H1 (cell line): ENCODE measurements around the gene CLUH. TPM values are rescaled to one million over a fixed set of nuclear protein-coding genes. Genes with fewer than 3 reads are reported as not detected.
A peak's percentile ranks its signal among the peaks of the same experiment; 100 is the strongest.

Experiments
- CTCF ChIA-PET: fragments of 300-600 bp; sonication (Branson Sonifier 250); formaldehyde crosslinking; loops from one replicate; lab custom pipeline; 2021; ENCODE audit not compliant: partially characterized antibody; lab: Charles Lee
- POLR2A ChIA-PET: fragments of 300-600 bp; sonication (Branson Sonifier 250); formaldehyde crosslinking; loops from one replicate; lab custom pipeline; 2021; ENCODE audit warnings: inconsistent platforms; ENCODE audit not compliant: partially characterized antibody; lab: Charles Lee
- DNase-seq, 2 experiments: peaks; one replicate each; pipeline versions ENCODE4 v3.0.0 to v3.0.0-alpha.2; 2010 to 2022; ENCODE audit warnings: low spot score in 2 of 2, low read depth in 1 of 2, mixed read lengths in 1 of 2
- FAIRE-seq: peaks from 2 replicates; lab custom pipeline; 2011; peaks lifted over from hg19 to GRCh38; lab: Jason Lieb, UNC
- H2AFZ ChIP-seq: 2 replicates; pipeline ENCODE4 v1.8.1; 2012; ENCODE audit warnings: low read length, inconsistent platforms
- H2AK5ac ChIP-seq: 2 replicates; pipeline ENCODE4 v1.6.1; 2013; ENCODE audit warnings: low read depth, low read length
- H2BK120ac ChIP-seq: replicated peaks from 2 replicates; pipeline ENCODE3; 2013; ENCODE audit warnings: low read depth, low read length, inconsistent platforms
- H2BK12ac ChIP-seq: 2 replicates; pipeline ENCODE4 v1.6.1; 2013; ENCODE audit warnings: low read depth, low read length
- H2BK15ac ChIP-seq: 2 replicates; pipeline ENCODE4 v1.6.1; 2013; ENCODE audit warnings: low read length
- H2BK20ac ChIP-seq: 2 replicates; pipeline ENCODE4 v1.6.1; 2013; ENCODE audit warnings: low read length
- H2BK5ac ChIP-seq: 2 replicates; pipeline ENCODE4 v1.6.1; 2013; ENCODE audit warnings: low read depth, low read length
- H3K14ac ChIP-seq: 2 replicates; pipeline ENCODE4 v1.6.1; 2013; ENCODE audit warnings: inconsistent platforms; ENCODE audit not compliant: insufficient read length
- H3K18ac ChIP-seq: 2 replicates; pipeline ENCODE4 v1.6.1; 2013; ENCODE audit warnings: low read length; ENCODE audit errors: extremely low read depth
- H3K23ac ChIP-seq: 2 replicates; pipeline ENCODE4 v1.6.1; 2013; ENCODE audit warnings: inconsistent platforms; ENCODE audit not compliant: insufficient read length
- H3K23me2 ChIP-seq: 2 replicates; pipeline ENCODE4 v1.6.1; 2013; ENCODE audit warnings: low read depth, low read length
- H3K27ac ChIP-seq: 2 replicates; pipeline ENCODE4 v1.6.1; 2011; ENCODE audit warnings: low read depth, low read length, inconsistent platforms
- H3K27me3 ChIP-seq, 4 experiments: replicated peaks in 1 of 4; 1 replicate in 1 of 4; 2 replicates in 3 of 4; pipeline versions ENCODE4 v1.6.1 to v1.8.1; 2011 to 2013; ENCODE audit warnings: low read length in 3 of 4, mild to moderate bottlenecking in 3 of 4, inconsistent platforms in 2 of 4, mixed read lengths in 2 of 4, moderate library complexity in 1 of 4; ENCODE audit not compliant: control insufficient read depth in 3 of 4, insufficient read depth in 3 of 4; ENCODE audit errors: extremely low read depth in 1 of 4
- H3K36me3 ChIP-seq, 4 experiments: 2 replicates each; pipeline versions ENCODE4 v1.6.1 to v1.8.1; 2011 to 2013; ENCODE audit warnings: mild to moderate bottlenecking in 4 of 4, low read length in 3 of 4, moderate library complexity in 2 of 4, control low read depth in 1 of 4, inconsistent platforms in 1 of 4; ENCODE audit not compliant: insufficient read depth in 4 of 4, control insufficient read depth in 2 of 4
- H3K4ac ChIP-seq: replicated peaks from 2 replicates; pipeline ENCODE3; 2013; ENCODE audit warnings: low read length, low read depth, mixed read lengths, inconsistent platforms; ENCODE audit not compliant: insufficient read length
- H3K4me1 ChIP-seq, 4 experiments: replicated peaks in 1 of 4; 1 replicate in 1 of 4; 2 replicates in 3 of 4; pipeline versions ENCODE4 v1.6.1 to v1.8.1; 2011 to 2013; ENCODE audit warnings: low read length in 3 of 4, inconsistent platforms in 2 of 4, mixed read lengths in 1 of 4; ENCODE audit not compliant: insufficient read depth in 4 of 4, control insufficient read depth in 3 of 4
- H3K4me2 ChIP-seq, 2 experiments: 2 replicates each; pipeline versions ENCODE4 v1.6.1 to v1.8.1; 2011 to 2013; ENCODE audit warnings: low read depth in 2 of 2, low read length in 2 of 2, control low read depth in 1 of 2, inconsistent platforms in 1 of 2, mild to moderate bottlenecking in 1 of 2; ENCODE audit not compliant: insufficient read depth in 1 of 2
- H3K4me3 ChIP-seq, 4 experiments: fragments of 200-600, 300-600 bp in 1 of 4; sonication (generic), shearing (Covaris generic), sonication (Bioruptor Twin) in 1 of 4; 2 replicates each; pipeline versions ENCODE4 v1.5.1 to v1.8.1; 2011 to 2016; ENCODE audit warnings: low read length in 4 of 4, low read depth in 3 of 4, control low read depth in 2 of 4, inconsistent platforms in 2 of 4, mild to moderate bottlenecking in 2 of 4, mixed read lengths in 1 of 4, moderate library complexity in 1 of 4; ENCODE audit not compliant: insufficient read depth in 2 of 4; ENCODE audit errors: extremely low read depth in 1 of 4
- H3K56ac ChIP-seq: replicated peaks from 2 replicates; pipeline ENCODE3; 2013; ENCODE audit warnings: low read depth, mild to moderate bottlenecking, mixed read lengths, low read length, inconsistent platforms; ENCODE audit not compliant: insufficient read length
- H3K79me1 ChIP-seq: 2 replicates; pipeline ENCODE4 v1.6.1; 2013; ENCODE audit warnings: low read depth, low read length, control low read depth
- H3K79me2 ChIP-seq, 2 experiments: 2 replicates each; pipeline versions ENCODE4 v1.6.1 to v1.8.1; 2012 to 2013; ENCODE audit warnings: low read length in 2 of 2, mild to moderate bottlenecking in 2 of 2, inconsistent platforms in 1 of 2; ENCODE audit not compliant: insufficient read depth in 2 of 2, control insufficient read depth in 1 of 2
- H3K9ac ChIP-seq, 4 experiments: replicated peaks in 1 of 4; 1 replicate in 1 of 4; 2 replicates in 3 of 4; pipeline versions ENCODE4 v1.6.1 to v1.8.1; 2011 to 2013; ENCODE audit warnings: low read depth in 3 of 4, low read length in 3 of 4, control low read depth in 2 of 4, mild to moderate bottlenecking in 2 of 4, moderate library complexity in 2 of 4, inconsistent platforms in 1 of 4; ENCODE audit errors: extremely low read depth in 1 of 4
- H3K9me3 ChIP-seq, 2 experiments: 2 replicates each; pipeline versions ENCODE4 v1.6.1 to v1.8.1; 2012 to 2013; ENCODE audit warnings: mild to moderate bottlenecking in 2 of 2, moderate library complexity in 2 of 2, control low read depth in 1 of 2, inconsistent platforms in 1 of 2, low read depth in 1 of 2, low read length in 1 of 2, mixed read lengths in 1 of 2; ENCODE audit not compliant: insufficient read depth in 2 of 2
- H4K20me1 ChIP-seq, 2 experiments: replicated peaks in 1 of 2; 2 replicates each; pipeline versions ENCODE3 to v1.8.1; 2011 to 2013; ENCODE audit warnings: inconsistent platforms in 2 of 2, low read length in 2 of 2, mild to moderate bottlenecking in 1 of 2; ENCODE audit not compliant: insufficient read depth in 2 of 2, control insufficient read depth in 1 of 2
- H4K5ac ChIP-seq: 2 replicates; pipeline ENCODE4 v1.6.1; 2013; ENCODE audit warnings: low read length, low read depth, mixed read lengths, inconsistent platforms; ENCODE audit not compliant: insufficient read length
- H4K8ac ChIP-seq: 2 replicates; pipeline ENCODE4 v1.8.0; 2013; ENCODE audit warnings: mild to moderate bottlenecking, moderate library complexity, low read length, inconsistent platforms; ENCODE audit not compliant: insufficient read depth; ENCODE audit errors: extremely low read depth
- H4K91ac ChIP-seq: replicated peaks from 2 replicates; pipeline ENCODE3; 2013; ENCODE audit warnings: low read length, mixed read lengths, inconsistent platforms; ENCODE audit not compliant: insufficient read length
- BACH1 ChIP-seq: IDR thresholded peaks from 2 replicates; pipeline ENCODE4 v1.6.1; 2012; ENCODE audit warnings: low read length, improper control_type of control experiment
- BCL11A ChIP-seq, 2 experiments: IDR thresholded peaks; one replicate each; pipeline ENCODE4 v1.6.1; 2011; ENCODE audit warnings: low read depth in 2 of 2, low read length in 2 of 2, mild to moderate bottlenecking in 2 of 2
- CREB1 ChIP-seq: IDR thresholded peaks from 2 replicates; pipeline ENCODE4 v1.6.1; 2012; ENCODE audit warnings: inconsistent platforms
- HDAC6 ChIP-seq: IDR thresholded peaks from one replicate; pipeline ENCODE4 v1.7.1; 2012; ENCODE audit warnings: low read depth, mild to moderate bottlenecking, inconsistent platforms, low read length, moderate library complexity
- JUND ChIP-seq: IDR thresholded peaks from 2 replicates; pipeline ENCODE4 v1.6.1; 2011; ENCODE audit warnings: mild to moderate bottlenecking, improper control_type of control experiment, low read length
- KDM5A ChIP-seq: fragments of 200-600 bp; IDR thresholded peaks from 2 replicates; pipeline ENCODE4 v1.7.1; 2012; ENCODE audit warnings: mild to moderate bottlenecking, low read length, inconsistent platforms, mixed read lengths
- MAX ChIP-seq: IDR thresholded peaks from 2 replicates; pipeline ENCODE4 v1.6.1; 2012; ENCODE audit warnings: inconsistent platforms
- PHF8 ChIP-seq: fragments of 200-600 bp; sonication (generic); conservative IDR thresholded peaks from 2 replicates; pipeline ENCODE4 v1.7.1; 2012; ENCODE audit warnings: low read depth, mild to moderate bottlenecking, inconsistent platforms, low read length, moderate library complexity
- RAD21 ChIP-seq, 2 experiments: IDR thresholded peaks in 1 of 2; conservative IDR thresholded peaks in 1 of 2; 2 replicates each; pipeline ENCODE4 v1.6.1; 2011; ENCODE audit warnings: low read depth in 2 of 2, low read length in 2 of 2, improper control_type of control experiment in 1 of 2, inconsistent platforms in 1 of 2, mild to moderate bottlenecking in 1 of 2, moderate library complexity in 1 of 2
- RBBP5 ChIP-seq: IDR thresholded peaks from 2 replicates; pipeline ENCODE4 v1.7.1; 2012; ENCODE audit warnings: low read depth, mild to moderate bottlenecking, inconsistent platforms, low read length, moderate library complexity, borderline replicate concordance
- SP2 ChIP-seq: IDR thresholded peaks from 2 replicates; pipeline ENCODE4 v1.6.1; 2012; ENCODE audit warnings: mild to moderate bottlenecking, low read length, inconsistent platforms
- SRF ChIP-seq: IDR thresholded peaks from 2 replicates; pipeline ENCODE4 v1.6.1; 2011; ENCODE audit warnings: mild to moderate bottlenecking, low read depth, low read length, moderate library complexity
- YY1 ChIP-seq: IDR thresholded peaks from 2 replicates; pipeline ENCODE4 v1.6.1; 2011; ENCODE audit warnings: low read depth, mild to moderate bottlenecking, low read length
- WGBS, 2 experiments: shearing (Covaris generic) in 1 of 2; methylation state at CpG; one replicate each; pipeline versions ENCODE4 v1.1.6 to v1.1.7; 2013 to 2015; ENCODE audit warnings: low lambda C conversion rate in 2 of 2, mixed read lengths in 2 of 2, inconsistent platforms in 1 of 2, low coverage in 1 of 2, missing lambda C conversion rate in 1 of 2; ENCODE audit not compliant: insufficient replicate concordance in 2 of 2, insufficient coverage in 1 of 2, insufficient read length in 1 of 2; ENCODE audit errors: extremely low coverage in 1 of 2, missing lambda C conversion rate in 1 of 2; 5-methylcytosine and 5-hydroxymethylcytosine counted together
- polyA plus RNA-seq, 7 experiments: library from polyadenylated mRNA; depleted of rRNA in 3 of 7; stranded (reverse) in 5 of 7; unstranded in 2 of 7; fragments of >200 nt in 5 of 7; fragments of 200-250 nt in 2 of 7; gene quantifications; 1 replicate in 5 of 7; 2 replicates in 1 of 7; 4 replicates in 1 of 7; pipeline versions ENCODE4 v1.2.1 to v1.2.3, GENCODE V29; 2011 to 2013; ENCODE audit warnings: missing spikeins in 2 of 7, mixed read lengths in 2 of 7
- total RNA-seq: library from RNA; stranded (reverse); fragmentation: NEBNext Ultra II Directional; extraction: Animal tissue kit (Norgen Biotek cat#: 25700); gene quantifications from 2 replicates; pipeline ENCODE4 v1.2.1, GENCODE V29; 2021

The CLUH gene
- total and polyA plus RNA-seq, 2 of the 8 experiments (the other 6 are each of a cell fraction or from before 2014, with no cell fraction given) = 33.6 to 98.6 TPM

DNA sequence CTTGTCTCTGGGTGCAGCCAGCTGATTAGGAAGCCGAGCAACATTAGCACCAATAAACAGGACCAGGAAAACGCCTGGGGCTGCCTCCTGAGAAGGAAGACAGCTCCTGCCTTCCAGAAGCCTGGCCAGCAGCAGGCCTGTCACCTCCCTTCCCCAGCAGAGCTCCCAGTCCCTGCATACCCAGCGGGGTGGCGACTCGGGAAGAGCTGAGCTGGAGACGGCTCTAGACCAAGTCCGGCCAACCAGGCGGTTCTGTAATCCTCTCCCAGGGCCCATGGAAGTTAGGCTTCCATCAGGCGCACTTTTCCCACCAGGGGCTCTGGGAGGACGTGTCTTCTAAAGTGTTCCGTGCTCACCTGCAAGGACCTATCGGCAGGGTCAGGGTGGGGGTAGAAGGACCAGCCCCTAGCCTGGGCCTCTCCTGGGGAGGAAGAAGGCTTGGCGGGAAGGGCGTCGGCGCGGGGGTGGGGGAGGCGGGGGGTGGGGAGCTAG is 12.0 kb upstream of the CLUH start:
- Histone ChIP-seq H3K79me1 (no peaks in the 10 kb centered on the region), H2BK120ac (peak overlapping the region; percentile 40), H3K9me3 (no peaks in the 10 kb centered on the region), H3K4me2 (peak overlapping the region; percentile 73 to 76), H2AFZ (no peak overlapping the region), H3K23me2 (peaks cover 9% of the 10 kb centered on the region; the same call in 1 of the 2 replicates), H2BK12ac (peak overlapping the region; percentile 60; the same call in 1 of the 2 replicates), H3K56ac (no peak overlapping the region), H3K23ac (no peak overlapping the region), H3K9ac (peak overlapping the region in 2 of 4 experiments; percentile 16 to 32; a peak in 4 of 7 replicates), H3K4ac (peak overlapping the region; percentile 7), H4K91ac (no peak overlapping the region), H3K18ac (peak overlapping the region; percentile 90), H2BK15ac (no peak overlapping the region), H4K5ac (peak overlapping the region; percentile 71), H3K36me3 (no peaks in the 10 kb centered on the region), H2BK20ac (no peak overlapping the region), H3K27ac (no peak overlapping the region), H2BK5ac (no peak overlapping the region), H3K79me2 (no peaks in the 10 kb centered on the region), H3K14ac (no peak overlapping the region), H4K20me1 (peaks cover 2% of the 10 kb centered on the region in 2 experiments), H3K4me3 (peak overlapping the region; percentile 17 to 67 (median 36); a peak in 6 of 8 replicates), H3K27me3 (peaks cover 0 to 4% (median 2%) of the 10 kb centered on the region in 4 experiments; a peak in 1 of 7 replicates), H2AK5ac (no peak overlapping the region), H4K8ac (peak overlapping the region; percentile 37; the same call in 1 of the 2 replicates), H3K4me1 (peaks cover 3 to 21% (median 9%) of the 10 kb centered on the region in 4 experiments)
- FAIRE-seq = no peak
- peak; percentile 38 to 79 for DNase-seq
- WGBS, 2 experiments = 10% methylated on average over 12 of the region's 18 CpGs; no CpG with 5 or more reads in 1 of the 2 experiments
- CTCF ChIA-PET = interaction anchor here (1.2 to 10.0 kb wide), 4 partner anchors 10 to 54 kb away, joined by 3 to 62 read pairs (median 8); no protein-coding TSS in a partner anchor
- POLR2A ChIA-PET = interaction anchor here (0.9 to 3.4 kb wide), 16 partner anchors 9 to 354 kb away, joined by 3 to 23 read pairs (median 5); no protein-coding TSS in a partner anchor
- no peak; the same call in 1 of the 2 replicates for TF ChIP-seq MAX
- TF ChIP-seq HDAC6 = no peak
- TF ChIP-seq SP2 = no peak
- TF ChIP-seq CREB1 = no peak
- no peak for TF ChIP-seq BACH1
- TF ChIP-seq SRF = no peak
- TF ChIP-seq YY1 = no peak
- no peak for TF ChIP-seq KDM5A
- TF ChIP-seq BCL11A (IDR thresholded peaks at IDR 0.05; ENCODE audit: low read depth in 2 of 2, low read length in 2 of 2) = no peak
- no peak for TF ChIP-seq PHF8
- TF ChIP-seq JUND = no peak
- no peak for TF ChIP-seq RBBP5
- TF ChIP-seq RAD21 (IDR thresholded peaks at IDR 0.05 in 1 of 2, conservative IDR thresholded peaks at IDR 0.05 in 1 of 2; ENCODE audit: low read depth in 2 of 2, low read length in 2 of 2) = no peak
